Gastroesophageal sphincter (tissue), 4 donors: Measurements from ENCODE around the gene HOXC9. TPM values are rescaled to one million over a fixed set of nuclear protein-coding genes. Genes with fewer than 3 reads are reported as not detected.

Source experiments
- ATAC-seq: fragments of 150-250 bp; one replicate; pipeline ENCODE4 v1.9.1; 2016; ENCODE audit warnings: mild to moderate bottlenecking, moderate library complexity
- H3K27ac ChIP-seq, 4 donors: fragments of 200-600 bp; sonication (generic) in 3 of 4; 1 replicate in 3 of 4; 2 replicates in 1 of 4; pipeline ENCODE4 v1.5.1; 2016 to 2019
- H3K27me3 ChIP-seq: fragments of 200-600 bp; sonication (generic); one replicate; pipeline ENCODE4 v1.5.1; 2019
- H3K36me3 ChIP-seq, 2 donors: fragments of 200-600 bp; sonication (generic); one replicate each; pipeline ENCODE4 v1.5.1; 2019; ENCODE audit warnings: control low read depth in 1 of 2
- H3K4me1 ChIP-seq, 3 donors: fragments of 200-600 bp; sonication (generic); 1 replicate in 2 of 3; 2 replicates in 1 of 3; pipeline ENCODE4 v1.5.1; 2016 to 2019; ENCODE audit warnings: control low read depth in 2 of 3
- H3K4me3 ChIP-seq, 2 donors: fragments of 200-600 bp; sonication (generic); one replicate each; pipeline ENCODE4 v1.5.1; 2019; ENCODE audit warnings: mild to moderate bottlenecking in 1 of 2, moderate library complexity in 1 of 2
- H3K9me3 ChIP-seq, 3 donors: fragments of 200-600 bp; sonication (generic); one replicate each; pipeline ENCODE4 v1.5.1; 2017 to 2019; ENCODE audit warnings: control low read depth in 2 of 3
- EP300 ChIP-seq: sonication (generic); formaldehyde crosslinking; IDR thresholded peaks from one replicate; pipeline ENCODE4 v1.6.1; 2017; ENCODE audit warnings: antibody characterized with exemption, mild to moderate bottlenecking
- POLR2A ChIP-seq, 2 donors: fragments of 450-650 bp; IDR thresholded peaks; one replicate each; pipeline ENCODE4 v1.6.1; 2017; ENCODE audit warnings: antibody characterized with exemption in 2 of 2, mild to moderate bottlenecking in 2 of 2, moderate library complexity in 1 of 2
- POLR2AphosphoS5 ChIP-seq: sonication (generic); formaldehyde crosslinking; IDR thresholded peaks from one replicate; pipeline ENCODE4 v1.6.1; 2017; ENCODE audit warnings: antibody characterized with exemption
- WGBS, 2 donors: methylation state at CpG; one replicate each; pipeline ENCODE4 v1.1.5; 2018; ENCODE audit warnings: low coverage in 1 of 2; 5-methylcytosine and 5-hydroxymethylcytosine counted together
- total RNA-seq, 4 donors: library from RNA; depleted of rRNA; stranded (reverse); fragments of >200 nt; gene quantifications; one replicate each; pipeline ENCODE4 v1.1.0, GENCODE V29; 2016
- TF ChIP-seq, protein P1 (sequence below), 4 experiments: fragments of 200-600 bp in 2 of 4; fragments of 450-650 bp in 2 of 4; sonication (generic) in 1 of 4; IDR thresholded peaks; one replicate each; pipeline ENCODE4 v1.5.1; 2017 to 2019; ENCODE audit warnings: antibody characterized with exemption in 4 of 4, mild to moderate bottlenecking in 2 of 4, moderate library complexity in 2 of 4

HOXC9 gene
- total RNA-seq, 4 donors from 2014 or later = not detected

DNA sequence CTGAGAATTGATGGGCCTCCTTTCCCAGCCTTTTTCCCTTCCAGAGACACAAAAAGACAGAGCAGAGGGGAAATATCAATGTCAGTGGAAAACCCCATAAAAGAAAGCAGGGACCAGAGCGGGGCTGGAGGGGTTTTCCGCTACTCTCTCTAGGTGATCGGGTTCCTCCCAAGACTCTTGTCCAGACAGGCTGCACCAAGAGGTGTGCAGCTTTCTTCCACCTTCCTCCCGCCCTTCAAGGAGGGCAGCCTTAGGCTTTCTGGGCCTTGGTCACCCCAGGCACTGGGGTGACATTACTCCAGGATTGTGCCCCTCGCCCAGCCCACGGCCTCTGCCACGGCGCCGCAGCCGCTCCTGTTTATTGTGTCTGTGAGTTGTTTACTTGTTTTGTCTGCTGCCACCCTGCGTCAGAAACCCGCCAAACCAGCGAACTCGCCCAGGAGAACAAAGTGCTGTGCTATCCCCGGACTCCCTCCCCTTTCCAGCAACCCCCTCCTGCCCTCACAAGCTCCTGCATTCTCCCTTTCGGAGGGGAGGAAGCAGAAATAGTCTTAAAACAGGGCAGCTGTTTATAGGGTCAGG is 21.6 kb downstream of the HOXC9 start:
- 37 to 41% methylated on average over 12 to 16 of the region's 16 CpGs for WGBS, 2 donors
- Histone ChIP-seq H3K4me3 (no peak overlapping the region), H3K27ac (no peak overlapping the region), H3K4me1 (peaks cover 0 to 37% (median 9%) of the 10 kb centered on the region in 3 donors), H3K9me3 (no peaks in the 10 kb centered on the region), H3K36me3 (no peaks in the 10 kb centered on the region), H3K27me3 (peaks cover 99% of the 10 kb centered on the region)
- ATAC-seq = no peak
- TF ChIP-seq, protein P1, sequence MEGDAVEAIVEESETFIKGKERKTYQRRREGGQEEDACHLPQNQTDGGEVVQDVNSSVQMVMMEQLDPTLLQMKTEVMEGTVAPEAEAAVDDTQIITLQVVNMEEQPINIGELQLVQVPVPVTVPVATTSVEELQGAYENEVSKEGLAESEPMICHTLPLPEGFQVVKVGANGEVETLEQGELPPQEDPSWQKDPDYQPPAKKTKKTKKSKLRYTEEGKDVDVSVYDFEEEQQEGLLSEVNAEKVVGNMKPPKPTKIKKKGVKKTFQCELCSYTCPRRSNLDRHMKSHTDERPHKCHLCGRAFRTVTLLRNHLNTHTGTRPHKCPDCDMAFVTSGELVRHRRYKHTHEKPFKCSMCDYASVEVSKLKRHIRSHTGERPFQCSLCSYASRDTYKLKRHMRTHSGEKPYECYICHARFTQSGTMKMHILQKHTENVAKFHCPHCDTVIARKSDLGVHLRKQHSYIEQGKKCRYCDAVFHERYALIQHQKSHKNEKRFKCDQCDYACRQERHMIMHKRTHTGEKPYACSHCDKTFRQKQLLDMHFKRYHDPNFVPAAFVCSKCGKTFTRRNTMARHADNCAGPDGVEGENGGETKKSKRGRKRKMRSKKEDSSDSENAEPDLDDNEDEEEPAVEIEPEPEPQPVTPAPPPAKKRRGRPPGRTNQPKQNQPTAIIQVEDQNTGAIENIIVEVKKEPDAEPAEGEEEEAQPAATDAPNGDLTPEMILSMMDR (IDR thresholded peaks at IDR 0.05) = no peak
- no peak for TF ChIP-seq POLR2A (IDR thresholded peaks at IDR 0.05)
- no peak for TF ChIP-seq EP300
- TF ChIP-seq POLR2AphosphoS5 = no peak

DNA sequence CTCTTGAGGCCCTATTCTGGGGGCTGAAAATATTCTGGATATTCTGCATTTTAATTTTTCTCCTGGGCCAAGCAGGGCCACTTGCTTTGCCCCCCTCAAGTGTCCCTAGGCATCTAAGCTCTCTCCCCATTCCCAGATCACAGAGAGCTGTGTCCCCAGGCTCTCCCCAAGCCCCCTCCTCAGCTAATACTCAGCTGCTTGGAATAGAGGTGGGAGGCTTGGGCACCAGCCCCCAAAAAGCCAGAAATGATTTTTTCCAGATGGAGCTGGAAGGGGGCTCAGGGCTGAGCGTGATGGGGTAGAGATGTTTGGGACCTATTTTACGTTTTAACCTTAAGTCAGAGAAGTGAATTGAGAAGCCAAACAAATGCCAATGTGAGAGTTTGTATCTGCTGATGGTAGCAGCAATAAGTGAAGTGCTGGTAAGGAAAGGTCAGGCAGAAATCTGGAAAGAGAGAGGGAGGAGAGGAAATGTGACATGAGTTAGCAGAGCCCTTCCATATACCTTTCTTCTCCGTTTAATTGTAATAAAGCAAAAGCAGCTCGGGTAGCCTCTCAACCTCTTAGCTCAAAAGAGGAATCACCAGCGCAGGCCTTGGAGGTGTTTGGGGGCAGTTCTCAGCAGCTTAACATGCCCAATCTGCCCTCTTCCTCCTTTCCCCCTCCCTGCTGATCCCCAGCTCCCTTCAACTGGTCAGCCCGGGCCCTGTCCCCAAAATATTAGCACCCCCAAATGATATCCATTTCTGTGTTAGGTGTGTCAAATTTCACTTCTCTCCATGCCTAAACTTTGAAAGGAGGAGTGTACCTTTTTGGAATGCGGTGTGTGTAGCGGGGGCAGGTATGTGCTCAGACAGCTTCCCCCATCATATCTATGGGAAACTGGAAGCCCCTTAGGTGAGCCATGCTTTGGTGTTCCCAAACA is 23.3 kb downstream of the HOXC9 start:
- H3K4me3 ChIP-seq = no peak overlapping the region
- no peaks in the 10 kb centered on the region for H3K36me3 ChIP-seq
- TF ChIP-seq POLR2AphosphoS5 (no peak), POLR2A (IDR thresholded peaks at IDR 0.05) (no peak), EP300 (no peak)
- TF ChIP-seq, protein P1 (IDR thresholded peaks at IDR 0.05) = no peak
- H3K9me3 ChIP-seq = no peaks in the 10 kb centered on the region
- peaks cover 99% of the 10 kb centered on the region for H3K27me3 ChIP-seq
- ATAC-seq = no peak
- no peak overlapping the region for H3K27ac ChIP-seq
- H3K4me1 ChIP-seq = peaks cover 0 to 24% (median 0%) of the 10 kb centered on the region in 3 donors
- WGBS, 2 donors = 51 to 65% methylated on average over 6 to 7 of the region's 8 CpGs

DNA sequence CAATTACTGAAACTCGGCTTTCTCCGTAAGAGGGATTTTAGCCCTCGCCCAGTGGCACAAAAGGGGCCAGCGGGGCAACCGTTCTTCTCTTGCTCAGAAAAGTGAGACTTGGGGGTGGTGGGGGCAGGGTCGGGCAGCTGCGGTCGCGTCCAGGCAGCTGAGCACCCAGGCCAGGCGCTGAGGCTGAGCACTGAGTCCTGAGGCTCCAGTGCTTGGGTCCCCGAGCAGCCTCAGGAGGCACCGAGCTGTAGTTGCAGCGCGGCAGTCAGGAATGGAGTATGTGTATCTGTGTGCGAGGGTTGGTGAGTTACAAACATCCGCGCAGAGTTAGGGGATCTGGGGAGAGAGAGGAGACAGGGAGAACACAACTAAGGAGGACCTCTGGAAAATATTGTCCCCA is 24.2 kb downstream of the HOXC9 start:
- Histone ChIP-seq H3K4me3 (no peak overlapping the region), H3K9me3 (no peaks in the 10 kb centered on the region), H3K36me3 (no peaks in the 10 kb centered on the region), H3K27me3 (peaks cover 99% of the 10 kb centered on the region), H3K4me1 (peaks cover 0 to 24% (median 0%) of the 10 kb centered on the region in 3 donors), H3K27ac (no peak overlapping the region)
- TF ChIP-seq, protein P1 (IDR thresholded peaks at IDR 0.05) = no peak
- TF ChIP-seq POLR2AphosphoS5 (no peak), EP300 (no peak), POLR2A (IDR thresholded peaks at IDR 0.05) (no peak)
- 21% methylated on average over 15 of the region's 17 CpGs; no CpG with 5 or more reads in 1 of the 2 donors for WGBS, 2 donors
- no peak for ATAC-seq

DNA sequence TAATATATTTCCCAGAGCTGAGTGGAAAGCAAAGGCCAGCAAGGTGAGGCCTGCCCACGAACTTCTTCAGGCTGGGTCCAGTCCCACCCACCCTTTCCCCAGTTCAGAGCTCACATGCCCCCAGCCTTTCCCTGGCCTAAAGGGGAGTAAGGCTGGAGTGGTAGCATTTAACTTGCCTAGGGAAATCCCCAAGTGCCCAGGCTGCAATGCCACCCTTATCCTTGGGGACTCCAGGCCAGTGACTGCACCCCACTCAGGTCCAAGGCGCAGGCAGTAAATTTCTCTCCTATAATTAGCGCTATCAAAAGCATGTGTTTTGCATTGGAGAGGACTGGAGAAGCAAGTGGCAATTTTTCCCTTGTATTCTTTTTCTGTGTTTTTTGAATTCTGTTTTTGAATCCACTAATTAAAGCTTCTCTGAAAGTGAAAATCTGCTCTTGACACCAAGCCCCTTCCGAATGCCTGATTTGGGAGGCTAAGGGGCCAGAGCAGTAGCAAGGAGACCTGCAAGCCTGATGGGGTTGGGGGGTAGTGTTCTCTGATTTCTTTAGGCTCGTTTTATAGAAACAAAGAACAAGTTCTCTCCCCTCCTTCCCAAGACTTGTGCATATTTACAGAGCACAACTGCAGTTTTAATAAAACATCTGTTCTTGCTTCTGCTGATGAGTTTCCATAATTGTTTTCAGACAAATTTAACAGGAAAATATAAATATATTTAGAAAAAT is 24.8 kb downstream of the HOXC9 start:
- Histone ChIP-seq H3K9me3 (no peaks in the 10 kb centered on the region), H3K36me3 (no peaks in the 10 kb centered on the region), H3K27ac (no peak overlapping the region), H3K27me3 (peaks cover 99% of the 10 kb centered on the region), H3K4me3 (no peak overlapping the region), H3K4me1 (peaks cover 0 to 24% (median 0%) of the 10 kb centered on the region in 3 donors)
- 25 to 37% methylated on average over 2 to 5 of the region's 5 CpGs for WGBS, 2 donors
- ATAC-seq = no peak
- no peak for TF ChIP-seq POLR2A (IDR thresholded peaks at IDR 0.05)
- TF ChIP-seq POLR2AphosphoS5 = no peak
- TF ChIP-seq, protein P1 (IDR thresholded peaks at IDR 0.05) = no peak
- TF ChIP-seq EP300 = no peak
